Measurements from ENCODE around the gene PLPPR3. TPM values are rescaled to one million over a fixed set of nuclear protein-coding genes. Genes with fewer than 3 reads are reported as not detected.

The PLPPR3 gene
- total RNA-seq, 1 donor = 0.36 TPM

- H3K4me2 ChIP-seq (ENCODE audit: insufficient read depth, low read length) = peak overlapping the region; percentile 88
- peak overlapping the region; percentile 85 for H3K4me3 ChIP-seq (ENCODE audit: insufficient read depth, low read length)
- H2AFZ ChIP-seq (ENCODE audit: low read length) = no peak overlapping the region
- H3K36me3 ChIP-seq (ENCODE audit: insufficient read depth, low read length) = peaks cover 31% of the 10 kb centered on the region
- H3K79me2 ChIP-seq (ENCODE audit: insufficient read depth, low read length) = peaks cover 50% of the 10 kb centered on the region
- H4K20me1 ChIP-seq (ENCODE audit: insufficient read depth, low read length) = peaks cover 48% of the 10 kb centered on the region
- peak; percentile 100 for DNase-seq (ENCODE audit: insufficient read length, low spot score, missing footprints)
- no peaks in the 10 kb centered on the region for H3K9me3 ChIP-seq (ENCODE audit: low read depth, low read length)
- peaks cover 40% of the 10 kb centered on the region for H3K4me1 ChIP-seq (ENCODE audit: insufficient read depth, low read length)
- no peaks in the 10 kb centered on the region for H3K27me3 ChIP-seq (ENCODE audit: insufficient read depth, low read length)
- peak overlapping the region; percentile 85 for H3K27ac ChIP-seq (ENCODE audit: low read depth, low read length)
- no peak for TF ChIP-seq CTCF (IDR thresholded peaks at IDR 0.05; ENCODE audit: extremely low read depth, low read depth, low read length)
Measured at GRCh38 chr19:797528-798414, 24.0 kb downstream of the PLPPR3 start.

- Histone ChIP-seq H3K4me2 (ENCODE audit: insufficient read depth, low read length) (peak within 1 kb of the TSS; percentile 88), H2AFZ (ENCODE audit: low read length) (peak within 1 kb of the TSS; percentile 88)
Measured at GRCh38 chr19:796692-797527, 24.8 kb downstream of the PLPPR3 start, which contains the start of gene PTBP1. Gene PTBP1, plus strand, starts transcription at chr19:797452. Its CDS starts 46 bp downstream, at chr19:797498.

GRCh38 chr19:795691-796581 is 25.8 kb downstream of the PLPPR3 start:
- peaks cover 22% of the 10 kb centered on the region for H3K4me1 ChIP-seq (ENCODE audit: insufficient read depth, low read length)
- peaks cover 30% of the 10 kb centered on the region for H4K20me1 ChIP-seq (ENCODE audit: insufficient read depth, low read length)
- H2AFZ ChIP-seq (ENCODE audit: low read length) = peak overlapping the region; percentile 57
- no peaks in the 10 kb centered on the region for H3K27me3 ChIP-seq (ENCODE audit: insufficient read depth, low read length)
- DNase-seq (ENCODE audit: insufficient read length, low spot score, missing footprints) = no peak
- peaks cover 31% of the 10 kb centered on the region for H3K79me2 ChIP-seq (ENCODE audit: insufficient read depth, low read length)
- peak overlapping the region; percentile 85 for H3K4me2 ChIP-seq (ENCODE audit: insufficient read depth, low read length)
- no peak overlapping the region for H3K27ac ChIP-seq (ENCODE audit: low read depth, low read length)
- no peaks in the 10 kb centered on the region for H3K9me3 ChIP-seq (ENCODE audit: low read depth, low read length)
- peak overlapping the region; percentile 76 for H3K4me3 ChIP-seq (ENCODE audit: insufficient read depth, low read length)
- TF ChIP-seq CTCF (IDR thresholded peaks at IDR 0.05; ENCODE audit: extremely low read depth, low read depth, low read length) = no peak
- H3K36me3 ChIP-seq (ENCODE audit: insufficient read depth, low read length) = peaks cover 17% of the 10 kb centered on the region

More at GRCh38 chr19:796692-797527, 24.8 kb downstream of the PLPPR3 start, which contains the start of gene PTBP1:
- no peaks in the 10 kb centered on the region for H3K27me3 ChIP-seq (ENCODE audit: insufficient read depth, low read length)
- peak within 1 kb of the TSS; percentile 85 for H3K4me3 ChIP-seq (ENCODE audit: insufficient read depth, low read length)
- H3K36me3 ChIP-seq (ENCODE audit: insufficient read depth, low read length) = peaks cover 26% of the 10 kb centered on the region
- H4K20me1 ChIP-seq (ENCODE audit: insufficient read depth, low read length) = peaks cover 39% of the 10 kb centered on the region
- H3K4me1 ChIP-seq (ENCODE audit: insufficient read depth, low read length) = peaks cover 31% of the 10 kb centered on the region
- H3K79me2 ChIP-seq (ENCODE audit: insufficient read depth, low read length) = peaks cover 41% of the 10 kb centered on the region
- H3K27ac ChIP-seq (ENCODE audit: low read depth, low read length) = peak within 1 kb of the TSS; percentile 85
- no peaks in the 10 kb centered on the region for H3K9me3 ChIP-seq (ENCODE audit: low read depth, low read length)
- DNase-seq (ENCODE audit: insufficient read length, low spot score, missing footprints) = peak; percentile 100
- no peak for TF ChIP-seq CTCF (IDR thresholded peaks at IDR 0.05; ENCODE audit: extremely low read depth, low read depth, low read length)
